Right atrium auricular region (tissue), 2 donors: ENCODE measurements around the gene ACMSD. TPM values are rescaled to one million over a fixed set of nuclear protein-coding genes. Genes with fewer than 3 reads are reported as not detected.
"Not testable (repeated sequence)": the region's sequence is repeated elsewhere in the genome, so short reads cannot be mapped to it uniquely, and the experiment has no call there.

ENCODE experiments used
- DNase-seq: peaks from one replicate; pipeline ENCODE4 v3.0.0-alpha.2; 2019; ENCODE audit warnings: low spot score
- H3K27ac ChIP-seq, 2 donors: fragments of 200-600 bp; sonication (generic); 1 replicate in 1 of 2; 2 replicates in 1 of 2; pipeline ENCODE4 v1.5.1; 2016 to 2019
- H3K27me3 ChIP-seq, 2 donors: fragments of 200-600 bp; sonication (generic); one replicate each; pipeline versions ENCODE4 v1.5.1 to v1.6.0; 2017 to 2019
- H3K36me3 ChIP-seq: fragments of 200-600 bp; sonication (generic); one replicate; pipeline ENCODE4 v1.5.1; 2016
- H3K4me1 ChIP-seq, 2 donors: fragments of 200-600 bp; sonication (generic); one replicate each; pipeline versions ENCODE4 v1.5.1 to v1.6.0; 2017 to 2019
- H3K4me3 ChIP-seq, 2 donors: fragments of 200-600 bp; sonication (generic); 1 replicate in 1 of 2; 2 replicates in 1 of 2; pipeline ENCODE4 v1.5.1; 2017 to 2019; ENCODE audit warnings: mild to moderate bottlenecking in 1 of 2, moderate library complexity in 1 of 2
- H3K9me3 ChIP-seq, 2 donors: fragments of 200-600 bp; sonication (generic); one replicate each; pipeline ENCODE4 v1.5.1; 2019
- CTCF ChIP-seq, 2 donors: fragments of 200-600 bp; sonication (generic); IDR thresholded peaks; one replicate each; pipeline ENCODE4 v1.5.1; 2019; ENCODE audit warnings: antibody characterized with exemption in 2 of 2
- total RNA-seq, 2 donors: library from RNA; depleted of rRNA; stranded (reverse); fragments of >200 nt; gene quantifications; one replicate each; pipeline ENCODE4 v1.1.0, GENCODE V29; 2016

ACMSD gene
- total RNA-seq, 2 donors from 2014 or later, result not detected

- no peaks in the 10 kb centered on the region for H3K27me3 ChIP-seq
- H3K27ac ChIP-seq, result no peak overlapping the region
- H3K4me3 ChIP-seq, result no peak overlapping the region
- no peaks in the 10 kb centered on the region for H3K4me1 ChIP-seq
- H3K36me3 ChIP-seq, result no peaks in the 10 kb centered on the region
- no peak for TF ChIP-seq CTCF (IDR thresholded peaks at IDR 0.05)
- no peak for DNase-seq
- H3K9me3 ChIP-seq, result no peaks in the 10 kb centered on the region
These were observed 15.0 kb upstream of the ACMSD start for GRCh38 chr2:134823431-134823830.

GRCh38 chr2:134823832-134824231 lies 14.6 kb upstream of the ACMSD start:
- H3K4me3 ChIP-seq, result no peak overlapping the region
- no peak overlapping the region for H3K27ac ChIP-seq
- no peaks in the 10 kb centered on the region for H3K4me1 ChIP-seq
- H3K9me3 ChIP-seq, result no peaks in the 10 kb centered on the region
- no peak for TF ChIP-seq CTCF (IDR thresholded peaks at IDR 0.05)
- H3K27me3 ChIP-seq, result no peaks in the 10 kb centered on the region
- DNase-seq, result no peak
- no peaks in the 10 kb centered on the region for H3K36me3 ChIP-seq

- H3K27ac ChIP-seq, H3K4me1 ChIP-seq, DNase-seq, H3K9me3 ChIP-seq, H3K4me3 ChIP-seq, H3K27me3 ChIP-seq, H3K36me3 ChIP-seq: not testable (repeated sequence)
These were observed 12.7 kb upstream of the ACMSD start for GRCh38 chr2:134825716-134826115.

- Histone ChIP-seq H3K4me3 (no peak overlapping the region), H3K4me1 (no peaks in the 10 kb centered on the region), H3K9me3 (peaks cover 0 to 15% of the 10 kb centered on the region in 2 donors), H3K36me3 (no peaks in the 10 kb centered on the region), H3K27ac (no peak overlapping the region), H3K27me3 (no peaks in the 10 kb centered on the region)
- DNase-seq, result no peak
- no peak for TF ChIP-seq CTCF (IDR thresholded peaks at IDR 0.05)
These were observed 2.9 kb upstream of the ACMSD start for GRCh38 chr2:134835471-134835870.

- no peak for DNase-seq
- H3K27me3 ChIP-seq, result no peaks in the 10 kb centered on the region
- H3K4me3 ChIP-seq, result no peak overlapping the region
- no peaks in the 10 kb centered on the region for H3K36me3 ChIP-seq
- peaks cover 0 to 15% of the 10 kb centered on the region in 2 donors for H3K9me3 ChIP-seq
- no peaks in the 10 kb centered on the region for H3K4me1 ChIP-seq
- no peak overlapping the region for H3K27ac ChIP-seq
- TF ChIP-seq CTCF (IDR thresholded peaks at IDR 0.05), result no peak
These were observed 1.4 kb upstream of the ACMSD start for GRCh38 chr2:134836986-134837385.

GRCh38 chr2:134839649-134840048 lies 1.2 kb downstream of the ACMSD start:
- Histone ChIP-seq H3K9me3 (peaks cover 0 to 15% of the 10 kb centered on the region in 2 donors), H3K27me3 (no peaks in the 10 kb centered on the region), H3K4me3 (no peak overlapping the region), H3K36me3 (no peaks in the 10 kb centered on the region), H3K4me1 (no peaks in the 10 kb centered on the region), H3K27ac (no peak overlapping the region)
- no peak for TF ChIP-seq CTCF (IDR thresholded peaks at IDR 0.05)
- DNase-seq, result no peak
